Natural killer cell treated with Interleukin-12 subunit alpha and Interleukin-12 subunit beta and Interleukin-15 and Interleukin-18, amount 100 ng/mL, for 72 hours (primary cell): Measurements from ENCODE around the gene DOHH. TPM values are rescaled to one million over a fixed set of nuclear protein-coding genes. Genes with fewer than 3 reads are reported as not detected.
"Not testable (repeated sequence)": the region's sequence is repeated elsewhere in the genome, so short reads cannot be mapped to it uniquely, and the experiment has no call there.

Experiments used
- ATAC-seq, 2 donors: fragments of 150-1000 bp; cut with Tn5 transposase in 1 of 2; sonication (Bioruptor Pico), chemical (Tn5 transposase) in 1 of 2; 2 replicates each; pipeline ENCODE4 v1.10.0; 2021
- DNase-seq: peaks from one replicate; pipeline ENCODE4 v3.0.0; 2022; ENCODE audit warnings: low spot score
- H3K27ac Mint-ChIP-seq, 2 donors: 1 replicate in 1 of 2; 2 replicates in 1 of 2; pipeline ENCODE4 v1.8.0; 2022; ENCODE audit warnings: mixed read lengths in 2 of 2, mild to moderate bottlenecking in 1 of 2, moderate library complexity in 1 of 2
- H3K27me3 Mint-ChIP-seq, 2 donors: 1 replicate in 1 of 2; 2 replicates in 1 of 2; pipeline ENCODE4 v1.8.0; 2022; ENCODE audit warnings: mixed read lengths in 2 of 2
- H3K36me3 Mint-ChIP-seq: one replicate; pipeline ENCODE4 v1.8.0; 2022; ENCODE audit warnings: mixed read lengths
- H3K4me1 Mint-ChIP-seq, 2 donors: 1 replicate in 1 of 2; 2 replicates in 1 of 2; pipeline ENCODE4 v1.8.0; 2022; ENCODE audit warnings: low read depth in 2 of 2, mixed read lengths in 2 of 2, mild to moderate bottlenecking in 1 of 2
- H3K4me3 Mint-ChIP-seq: one replicate; pipeline ENCODE4 v1.8.0; 2022; ENCODE audit warnings: mixed read lengths
- H3K9me3 Mint-ChIP-seq: 2 replicates; pipeline ENCODE4 v1.8.0; 2022; ENCODE audit warnings: mixed read lengths
- total RNA-seq, 2 donors: library from RNA; stranded (reverse); gene quantifications; one replicate each; pipeline ENCODE4 v1.2.3, GENCODE V29; 2022

Gene DOHH
- total RNA-seq, 2 donors from 2014 or later: 16.1 to 28.6 TPM

DNA sequence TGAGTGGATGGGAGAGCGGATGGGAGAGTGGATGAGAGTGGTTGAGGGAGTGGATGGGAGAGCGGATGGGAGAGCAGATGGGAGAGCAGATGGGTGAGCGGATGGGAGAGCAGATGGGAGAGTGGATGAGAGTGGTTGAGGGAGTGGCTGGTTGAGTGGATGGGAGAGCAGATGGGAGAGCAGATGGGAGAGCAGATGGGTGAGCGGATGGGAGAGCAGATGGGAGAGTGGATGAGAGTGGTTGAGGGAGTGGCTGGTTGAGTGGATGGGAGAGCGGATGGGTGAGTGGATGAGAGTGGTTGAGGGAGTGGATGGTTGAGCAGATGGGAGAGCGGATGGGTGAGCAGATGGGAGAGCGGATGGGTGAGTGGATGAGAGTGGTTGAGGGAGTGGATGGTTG, 28.8 kb upstream of the DOHH start:
- ATAC-seq, H3K4me1 Mint-ChIP-seq, H3K4me3 Mint-ChIP-seq, DNase-seq, H3K27me3 Mint-ChIP-seq, H3K9me3 Mint-ChIP-seq, H3K27ac Mint-ChIP-seq, H3K36me3 Mint-ChIP-seq: not testable (repeated sequence)

DNA sequence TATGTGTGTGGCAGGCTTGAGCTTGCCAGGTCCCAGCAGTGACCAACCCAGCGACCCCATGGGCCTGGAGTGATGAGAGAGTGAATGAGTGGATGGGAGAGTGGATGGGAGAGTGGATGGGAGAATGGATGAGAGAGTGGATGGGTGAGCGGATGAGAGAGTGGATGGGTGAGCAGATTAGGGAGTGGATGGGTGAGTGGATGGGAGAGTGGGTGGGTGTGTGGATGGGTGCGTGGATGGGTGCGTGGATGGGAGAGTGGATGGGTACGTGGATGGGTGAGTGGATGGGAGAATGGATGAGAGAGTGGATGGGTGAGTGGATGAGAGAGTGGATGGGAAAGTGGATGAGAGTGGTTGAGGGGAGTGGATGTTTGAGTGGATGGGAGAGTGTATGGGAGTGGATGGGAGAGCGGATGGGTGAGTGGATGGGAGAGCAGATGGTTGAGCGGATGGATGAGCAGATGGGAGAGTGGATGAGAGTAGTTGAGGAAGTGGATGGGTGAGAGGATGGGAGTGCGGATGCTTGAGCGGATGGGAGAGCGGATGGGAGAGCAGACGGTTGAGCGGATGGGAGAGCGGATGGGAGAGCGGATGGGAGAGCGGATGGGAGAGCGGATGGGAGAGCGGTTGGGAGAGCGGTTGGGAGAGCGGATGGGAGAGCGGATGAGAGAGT, 28.2 kb upstream of the DOHH start:
- Mint-ChIP-seq H3K27me3 (no peaks in the 10 kb centered on the region), H3K9me3 (no peaks in the 10 kb centered on the region), H3K4me3 (no peak overlapping the region), H3K36me3 (no peaks in the 10 kb centered on the region), H3K27ac (no peak overlapping the region), H3K4me1 (peaks cover 0 to 6% of the 10 kb centered on the region in 2 donors)
- ATAC-seq (no peak), DNase-seq (no peak)

DNA sequence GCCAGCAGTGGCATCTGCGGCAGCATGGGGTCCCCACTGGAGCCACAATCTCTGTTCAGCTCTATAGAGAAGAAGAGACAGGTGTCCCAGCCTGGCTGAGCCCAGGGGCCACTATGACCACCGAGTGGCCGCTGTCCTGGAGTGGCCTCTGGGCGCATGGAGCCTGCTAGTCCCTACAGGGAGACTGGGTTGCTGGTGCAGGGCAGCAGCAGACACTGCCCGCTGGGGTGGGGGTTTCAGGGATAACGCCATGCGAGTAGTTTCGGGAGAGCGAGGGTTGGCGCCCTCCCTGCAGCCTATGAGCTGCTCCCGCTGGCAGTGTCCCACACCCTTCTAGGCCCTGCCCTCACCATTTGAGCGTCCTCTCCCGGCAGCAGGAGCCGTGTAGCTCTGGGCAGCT, 27.6 kb upstream of the DOHH start:
- no peak overlapping the region for H3K4me3 Mint-ChIP-seq
- no peaks in the 10 kb centered on the region for H3K36me3 Mint-ChIP-seq
- H3K27me3 Mint-ChIP-seq: no peaks in the 10 kb centered on the region
- no peak overlapping the region for H3K27ac Mint-ChIP-seq
- peaks cover 0 to 6% of the 10 kb centered on the region in 2 donors for H3K4me1 Mint-ChIP-seq
- H3K9me3 Mint-ChIP-seq: no peaks in the 10 kb centered on the region
- ATAC-seq: no peak
- no peak for DNase-seq

DNA sequence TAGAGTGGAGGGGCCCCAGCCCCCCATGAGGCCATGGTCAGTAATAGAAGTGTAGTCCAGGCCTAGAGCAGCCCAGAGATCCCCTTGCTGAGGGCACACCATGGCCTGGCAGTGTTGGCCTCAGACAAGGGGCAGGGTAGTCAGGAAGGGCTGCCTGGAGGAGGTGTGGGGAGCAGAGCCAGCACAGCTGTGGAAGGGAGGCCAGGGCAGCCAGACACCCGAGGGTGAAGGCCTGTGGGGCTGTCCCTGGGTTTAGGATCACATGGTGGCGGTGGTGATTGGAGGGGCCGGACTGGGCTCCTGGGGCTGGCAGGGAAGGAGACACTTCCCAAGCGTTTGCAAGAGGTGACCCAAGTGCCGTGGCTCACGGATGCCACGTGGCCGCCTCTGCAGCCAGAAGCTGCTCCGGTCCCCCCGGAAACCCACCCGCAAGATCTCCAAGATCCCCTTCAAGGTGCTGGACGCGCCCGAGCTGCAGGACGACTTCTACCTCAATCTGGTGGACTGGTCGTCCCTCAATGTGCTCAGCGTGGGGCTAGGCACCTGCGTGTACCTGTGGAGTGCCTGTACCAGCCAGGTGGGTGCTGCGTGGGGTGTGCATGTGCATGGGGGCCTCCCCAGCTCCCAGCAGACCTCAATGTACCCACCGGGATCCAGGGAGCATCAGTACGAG, 26.9 kb upstream of the DOHH start:
- H3K4me1 Mint-ChIP-seq: peaks cover 0 to 6% of the 10 kb centered on the region in 2 donors
- DNase-seq: no peak

DNA sequence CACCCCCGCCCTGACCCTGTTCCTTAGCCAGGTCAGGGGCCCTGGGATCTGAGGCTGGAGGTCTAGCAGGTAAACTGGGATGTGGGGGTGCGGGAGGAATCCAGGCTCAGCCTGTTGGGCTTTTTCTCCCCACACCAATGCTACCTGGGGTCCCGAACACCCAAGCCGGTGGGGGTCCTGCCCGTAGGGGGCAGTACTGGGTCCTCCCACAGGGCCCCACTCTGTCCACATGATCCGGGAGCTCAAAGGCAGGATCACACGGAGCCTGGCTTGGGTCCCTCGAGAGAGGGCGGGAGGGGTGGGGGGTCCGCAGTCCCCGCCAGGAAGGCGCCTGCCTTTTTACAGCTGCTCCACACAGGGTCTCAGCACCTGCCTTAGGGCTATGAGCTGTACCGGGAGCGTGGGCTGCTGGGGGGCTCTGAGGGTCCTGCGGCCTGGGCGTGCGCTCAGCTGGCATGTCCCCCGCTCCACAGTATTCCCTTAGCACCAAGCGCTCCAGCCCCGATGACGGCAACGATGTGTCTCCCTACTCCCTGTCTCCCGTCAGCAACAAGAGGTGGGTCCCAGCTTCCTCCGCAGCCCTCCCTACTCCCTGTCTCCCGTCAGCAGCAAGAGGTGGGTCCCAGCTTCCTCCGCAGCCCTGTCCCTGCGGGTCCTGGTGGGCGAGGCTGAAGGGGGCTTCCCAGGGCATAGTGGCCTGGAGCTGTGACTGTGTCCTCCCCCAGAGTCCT, 26.2 kb upstream of the DOHH start:
- ATAC-seq: no peak
- no peak overlapping the region for H3K4me3 Mint-ChIP-seq
- no peaks in the 10 kb centered on the region for H3K36me3 Mint-ChIP-seq
- H3K27ac Mint-ChIP-seq: no peak overlapping the region
- peaks cover 0 to 9% of the 10 kb centered on the region in 2 donors for H3K4me1 Mint-ChIP-seq
- H3K27me3 Mint-ChIP-seq: no peaks in the 10 kb centered on the region
- H3K9me3 Mint-ChIP-seq: no peaks in the 10 kb centered on the region
- DNase-seq: no peak

More for the DNA sequence above, 26.9 kb upstream of the DOHH start:
- H3K27me3 Mint-ChIP-seq: no peaks in the 10 kb centered on the region
- no peaks in the 10 kb centered on the region for H3K36me3 Mint-ChIP-seq
- ATAC-seq: no peak
- no peak overlapping the region for H3K27ac Mint-ChIP-seq
- no peak overlapping the region for H3K4me3 Mint-ChIP-seq
- no peaks in the 10 kb centered on the region for H3K9me3 Mint-ChIP-seq

DNA sequence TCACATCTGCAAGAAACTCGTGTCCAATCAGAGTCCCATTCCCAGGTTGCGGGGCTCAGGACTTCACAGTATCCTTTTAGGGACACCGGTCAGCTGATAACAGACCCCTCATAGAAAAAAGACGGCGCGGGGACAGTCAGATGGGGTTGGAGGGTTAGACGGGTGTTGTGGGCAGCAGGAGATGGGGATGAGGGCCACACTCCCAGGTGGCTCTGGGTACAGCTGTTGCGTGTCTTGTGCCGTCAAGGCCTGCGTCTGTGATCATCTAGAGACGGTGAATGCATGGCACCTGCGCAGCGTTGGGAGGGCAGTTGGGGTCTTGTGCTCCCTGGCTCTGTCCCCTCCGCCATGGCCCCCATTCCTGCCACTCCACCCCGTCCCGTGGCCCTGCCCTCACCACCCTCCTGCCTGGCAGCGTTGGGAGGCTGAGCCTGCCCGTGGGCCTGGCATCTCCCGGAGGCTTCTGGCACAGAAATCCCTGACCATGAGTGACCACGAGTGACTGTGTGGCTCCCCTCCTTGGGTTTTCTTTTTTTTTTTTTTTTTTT, 24.5 kb upstream of the DOHH start:
- Mint-ChIP-seq H3K4me3 (no peak overlapping the region), H3K4me1 (peaks cover 6 to 15% of the 10 kb centered on the region in 2 donors), H3K27ac (no peak overlapping the region), H3K27me3 (no peaks in the 10 kb centered on the region), H3K36me3 (no peaks in the 10 kb centered on the region), H3K9me3 (no peaks in the 10 kb centered on the region)
- DNase-seq: no peak
- no peak for ATAC-seq

DNA sequence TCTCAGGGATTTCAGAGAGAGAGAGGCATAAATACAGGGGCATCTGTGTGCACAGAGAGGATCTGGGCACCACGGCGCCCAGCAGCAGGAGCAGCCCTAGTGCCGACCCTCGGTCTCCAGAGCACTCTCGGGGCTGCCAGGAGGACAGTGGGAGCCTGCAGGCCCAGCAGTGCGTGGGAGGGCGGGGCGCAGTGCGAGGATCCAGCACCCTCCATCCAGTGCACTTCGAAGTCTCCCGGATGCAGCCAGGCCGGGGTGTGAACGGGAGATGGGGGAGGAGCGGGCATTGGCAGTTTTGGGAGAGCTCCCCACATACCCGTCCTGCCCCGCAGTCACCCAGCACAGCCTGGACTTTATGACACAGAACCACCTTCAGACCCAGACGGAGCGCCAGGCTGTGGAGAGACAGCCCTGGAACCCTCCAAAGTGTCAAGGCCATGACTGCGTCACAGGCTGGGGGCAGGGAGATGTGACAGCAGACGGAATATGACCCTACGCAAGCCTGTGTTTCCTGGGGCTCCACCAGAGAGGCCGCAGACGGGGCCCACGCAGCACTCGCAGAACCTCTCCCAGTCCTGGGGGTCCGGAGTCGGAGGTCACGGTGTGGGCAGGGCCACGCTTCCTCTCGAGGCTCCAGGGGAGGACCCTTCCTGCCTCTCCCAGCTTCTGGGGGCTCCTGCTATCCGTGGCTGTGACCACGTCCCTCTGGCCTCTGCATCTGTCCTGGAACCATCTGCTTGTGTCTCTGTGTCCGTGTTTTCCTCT, 23.8 kb upstream of the DOHH start:
- DNase-seq (no peak), ATAC-seq (no peak)
- Mint-ChIP-seq H3K9me3 (no peaks in the 10 kb centered on the region), H3K36me3 (no peaks in the 10 kb centered on the region), H3K27me3 (no peaks in the 10 kb centered on the region), H3K4me1 (peaks cover 6 to 15% of the 10 kb centered on the region in 2 donors), H3K27ac (no peak overlapping the region), H3K4me3 (no peak overlapping the region)

DNA sequence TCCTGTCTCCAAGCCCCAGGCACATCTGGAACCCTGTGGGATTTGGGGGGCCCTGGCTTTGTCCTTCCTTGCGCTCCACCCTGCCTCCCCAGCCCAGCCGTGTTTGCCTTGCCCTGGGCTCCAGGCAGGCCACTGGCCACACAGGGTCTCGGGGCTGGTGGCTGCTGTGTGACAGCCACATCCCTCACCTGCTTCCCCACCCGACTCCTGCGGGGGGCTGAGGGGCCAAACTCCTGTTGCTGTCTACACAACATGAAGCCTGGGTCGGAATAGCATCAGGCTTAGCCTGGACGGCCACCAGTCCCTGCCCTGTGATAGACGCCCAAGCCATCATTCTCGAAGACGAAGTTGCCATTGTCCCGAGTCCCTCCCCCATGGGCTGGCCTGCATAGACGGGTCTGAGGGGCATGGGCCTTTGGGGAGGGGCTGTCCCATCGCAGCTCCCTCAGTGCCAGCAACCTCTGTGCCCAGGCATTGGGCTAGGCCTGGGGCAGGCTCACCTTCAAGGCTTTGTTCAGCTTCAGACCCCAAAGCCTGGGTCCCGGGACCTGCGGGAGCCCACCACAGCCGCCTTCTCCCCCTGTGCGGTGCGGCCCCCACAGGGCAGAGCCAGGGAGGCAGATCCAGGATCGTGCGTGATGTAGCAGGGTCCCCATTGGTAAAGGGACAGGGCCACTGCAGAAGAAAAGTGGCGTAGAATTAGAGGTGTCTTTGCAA, 23.0 kb upstream of the DOHH start:
- no peaks in the 10 kb centered on the region for H3K27me3 Mint-ChIP-seq
- no peak overlapping the region for H3K27ac Mint-ChIP-seq
- H3K4me1 Mint-ChIP-seq: peaks cover 6 to 15% of the 10 kb centered on the region in 2 donors
- ATAC-seq (no peak), DNase-seq (no peak)
- no peak overlapping the region for H3K4me3 Mint-ChIP-seq
- H3K36me3 Mint-ChIP-seq: no peaks in the 10 kb centered on the region
- H3K9me3 Mint-ChIP-seq: no peaks in the 10 kb centered on the region

DNA sequence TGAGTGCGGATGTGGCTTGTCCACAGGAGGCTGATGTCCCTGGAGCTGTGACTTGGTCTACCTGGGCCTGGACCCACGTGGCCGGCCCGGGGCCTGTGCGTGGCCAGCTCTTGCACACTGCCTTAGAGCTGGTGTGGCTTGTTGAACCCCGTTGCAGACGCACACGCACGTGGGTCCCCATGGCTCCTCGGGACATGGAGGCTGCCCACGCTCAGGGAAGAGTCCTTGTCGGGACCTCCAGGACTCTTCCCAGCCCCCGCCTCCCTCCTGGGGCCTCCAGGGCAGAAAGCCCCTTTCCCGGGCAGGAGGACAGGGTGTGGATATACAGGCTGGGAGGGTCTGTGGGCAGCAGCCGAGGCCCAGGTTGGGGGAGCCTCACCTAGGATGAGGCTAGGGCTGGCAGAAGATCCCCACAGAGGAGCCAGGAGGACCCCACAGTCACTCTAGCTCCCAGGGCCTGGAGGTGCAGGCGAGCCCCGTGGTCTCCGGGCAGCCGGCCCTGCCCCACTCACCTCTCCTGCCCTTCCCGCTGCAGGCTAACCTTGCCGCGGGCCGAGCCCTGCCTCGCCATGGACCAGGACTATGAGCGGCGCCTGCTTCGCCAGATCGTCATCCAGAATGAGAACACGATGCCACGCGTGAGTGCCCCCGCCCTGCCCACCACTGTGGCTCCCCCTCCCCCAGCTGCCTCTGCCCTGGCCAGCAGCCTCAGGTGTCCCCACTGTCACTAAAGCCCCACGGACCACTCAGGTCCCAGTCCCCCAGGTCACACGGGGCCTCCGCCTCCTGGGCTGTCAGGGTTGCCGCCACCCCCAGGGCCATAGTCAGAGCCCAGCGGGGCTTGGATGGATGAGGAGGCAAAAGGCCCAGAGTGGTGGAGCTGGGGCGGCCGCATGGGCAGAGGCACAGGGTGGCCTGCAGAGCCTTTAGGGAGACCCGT, 22.2 kb upstream of the DOHH start:
- Mint-ChIP-seq H3K4me3 (no peak overlapping the region), H3K4me1 (peaks cover 6 to 15% of the 10 kb centered on the region in 2 donors), H3K9me3 (no peaks in the 10 kb centered on the region), H3K27ac (peak overlapping the region in 1 of 2 donors; percentile 68), H3K36me3 (no peaks in the 10 kb centered on the region), H3K27me3 (no peaks in the 10 kb centered on the region)
- DNase-seq (peak; percentile 58), ATAC-seq (no peak)

DNA sequence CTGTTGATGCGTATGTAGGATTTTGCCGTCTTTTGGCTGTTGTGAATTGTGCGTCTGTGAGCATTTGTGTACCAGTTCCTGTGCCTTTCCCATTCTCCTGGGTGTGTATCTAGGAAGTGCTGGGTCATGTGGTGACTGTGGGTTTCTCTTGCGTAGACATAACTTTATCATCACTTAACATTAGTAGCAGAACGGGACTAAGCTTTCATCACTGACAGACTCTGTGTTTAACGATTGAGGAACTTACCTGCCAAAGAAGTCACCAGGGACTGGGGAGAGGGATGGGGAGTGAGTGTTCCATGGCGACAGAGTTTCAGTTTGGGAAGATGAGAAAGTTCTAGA, 20.6 kb upstream of the DOHH start:
- Mint-ChIP-seq H3K4me3 (peak overlapping the region; percentile 12), H3K27me3 (no peaks in the 10 kb centered on the region), H3K27ac (no peak overlapping the region), H3K4me1 (peaks cover 6 to 17% of the 10 kb centered on the region in 2 donors), H3K36me3 (no peaks in the 10 kb centered on the region), H3K9me3 (no peaks in the 10 kb centered on the region)
- DNase-seq: no peak
- no peak for ATAC-seq

DNA sequence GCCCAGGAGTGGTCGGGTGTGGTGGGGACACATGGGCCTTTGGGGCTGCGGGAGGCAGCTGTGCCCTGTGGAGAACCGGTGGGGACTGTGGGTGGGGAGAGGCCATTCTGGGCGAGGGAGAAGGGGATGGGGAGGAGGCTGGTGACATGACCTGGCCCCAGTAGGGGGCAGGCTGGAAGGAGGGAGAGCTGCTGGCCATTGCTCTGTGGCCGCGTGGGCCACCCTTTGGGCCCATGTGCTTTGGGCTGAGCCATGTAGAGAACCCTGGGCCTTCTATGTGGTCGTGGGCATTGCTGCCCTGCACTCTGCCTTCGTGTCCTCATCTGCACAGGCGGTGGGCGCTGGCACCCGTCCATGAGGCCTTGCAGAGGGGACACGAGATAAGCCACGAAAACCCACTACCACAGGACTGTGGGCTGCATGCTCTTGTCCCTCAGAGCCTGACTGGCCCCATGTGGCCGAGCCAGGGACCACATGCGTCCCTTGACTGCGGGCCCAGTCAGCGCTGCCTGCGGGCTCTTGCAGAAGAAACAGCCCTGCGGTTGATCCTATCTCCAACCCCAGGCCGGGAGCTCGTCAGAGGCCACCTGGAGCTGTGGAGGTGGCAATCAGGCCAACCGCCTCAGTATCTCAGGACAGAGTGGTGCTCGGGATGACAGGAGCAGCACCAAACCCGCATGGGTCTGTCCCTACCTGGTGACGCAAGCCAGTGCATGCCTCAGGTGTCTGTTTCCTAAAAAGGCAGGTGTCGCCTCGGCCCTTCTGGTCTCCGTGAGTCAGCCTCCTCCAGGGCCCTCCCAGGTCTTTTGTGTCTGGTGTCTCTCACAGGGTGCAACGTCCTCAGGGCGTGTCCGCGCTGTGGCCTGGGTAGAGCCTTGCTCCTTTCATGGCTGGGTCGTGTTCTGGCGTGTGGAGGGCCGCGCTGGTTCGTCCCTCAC, 20.0 kb upstream of the DOHH start:
- Mint-ChIP-seq H3K27me3 (no peaks in the 10 kb centered on the region), H3K36me3 (no peaks in the 10 kb centered on the region), H3K4me1 (peaks cover 9 to 20% of the 10 kb centered on the region in 2 donors), H3K27ac (no peak overlapping the region), H3K9me3 (no peaks in the 10 kb centered on the region), H3K4me3 (peak overlapping the region; percentile 12)
- ATAC-seq: peak in 1 of 2 donors; percentile 31
- no peak for DNase-seq
